ENCODE results near the gene SLC22A15. TPM values are rescaled to one million over a fixed set of nuclear protein-coding genes. Genes with fewer than 3 reads are reported as not detected.
"Not testable (repeated sequence)": the region's sequence is repeated elsewhere in the genome, so short reads cannot be mapped to it uniquely, and the experiment has no call there.

SLC22A15 gene
- polyA plus RNA-seq (ENCODE audit: insufficient read length in 12 of 12) = 1 to 10 TPM in 2 of 12 donors, under 1 TPM in 8, not detected in 2; 0.25 to 2.4 (median 0.71) TPM
- long read RNA-seq, donor 1 = 0 reads
- long read RNA-seq, donor 2, full-length matches to known transcripts = 1 of 1 reads
- long read RNA-seq, donor 2, partial matches to known transcripts = 0 of 1 reads
- long read RNA-seq, donor 2, other reads (novel, unspliced or antisense) = 0 of 1 reads
- long read RNA-seq, donor 3 = 0 reads
- long read RNA-seq, donor 4 = 0 reads
- long read RNA-seq, donor 5 = 0 reads
- long read RNA-seq, donor 6 = 0 reads
- long read RNA-seq, donor 7 = 0 reads
- long read RNA-seq, donor 8 = 0 reads
- long read RNA-seq, donor 9 = 0 reads
- long read RNA-seq, donor 10 = 0 reads
- long read RNA-seq, donor 11 = 0 reads

- DNase-seq = peak; percentile 30
These were observed at the start of gene SLC22A15 for GRCh38 chr1:115976062-115976920. TSS of gene SLC22A15 (plus strand) at chr1:115976513. CDS start at chr1:115976628, 115 bp downstream.

- DNase-seq = no peak
These were observed 48.3 kb upstream of the SLC22A15 start for GRCh38 chr1:115927971-115928370.

DNA sequence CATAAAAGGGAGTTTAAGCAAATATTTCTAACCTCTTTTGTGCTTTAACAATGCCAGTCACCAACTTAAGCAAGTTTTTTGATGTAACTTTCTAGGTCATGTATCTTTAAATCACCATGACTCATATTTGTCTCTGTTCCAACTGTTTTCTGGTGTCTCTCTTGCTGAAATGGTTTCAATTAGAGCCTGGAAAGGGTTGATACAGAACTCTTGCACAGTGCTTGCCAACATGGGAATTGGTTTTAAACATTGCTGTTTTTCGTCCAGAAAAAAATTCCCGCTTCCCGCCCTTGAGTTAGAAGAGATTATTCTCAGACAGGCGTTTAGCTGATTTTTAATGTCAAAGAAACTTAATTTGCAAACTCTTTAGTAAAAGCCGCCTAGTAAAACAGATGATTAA lies 46.4 kb upstream of the SLC22A15 start:
- DNase-seq = peak; percentile 53

DNA sequence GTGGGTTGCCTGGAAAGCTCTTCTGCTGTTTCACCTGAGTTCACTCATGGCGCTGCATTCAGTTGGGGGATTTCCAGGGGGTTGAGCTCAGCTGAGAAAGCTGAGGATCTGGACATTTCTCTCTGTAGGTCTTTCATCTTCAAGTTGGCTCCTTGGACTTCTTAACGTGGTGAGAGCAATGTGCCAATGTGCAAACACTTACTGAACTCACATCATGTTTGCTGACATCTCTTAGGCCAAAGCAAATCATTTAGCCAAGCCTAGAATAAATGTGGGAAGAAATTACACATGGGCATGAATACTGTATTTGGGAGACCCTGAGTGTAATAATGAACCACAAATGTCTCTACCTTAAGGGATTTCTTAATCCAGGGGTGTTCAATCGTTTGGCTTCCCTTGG lies 42.7 kb upstream of the SLC22A15 start:
- DNase-seq = no peak

GRCh38 chr1:115939455-115939854 lies 36.9 kb upstream of the SLC22A15 start:
- no peak for DNase-seq

- no peak for DNase-seq
These were observed 30.2 kb upstream of the SLC22A15 start for GRCh38 chr1:115946116-115946515.

DNA sequence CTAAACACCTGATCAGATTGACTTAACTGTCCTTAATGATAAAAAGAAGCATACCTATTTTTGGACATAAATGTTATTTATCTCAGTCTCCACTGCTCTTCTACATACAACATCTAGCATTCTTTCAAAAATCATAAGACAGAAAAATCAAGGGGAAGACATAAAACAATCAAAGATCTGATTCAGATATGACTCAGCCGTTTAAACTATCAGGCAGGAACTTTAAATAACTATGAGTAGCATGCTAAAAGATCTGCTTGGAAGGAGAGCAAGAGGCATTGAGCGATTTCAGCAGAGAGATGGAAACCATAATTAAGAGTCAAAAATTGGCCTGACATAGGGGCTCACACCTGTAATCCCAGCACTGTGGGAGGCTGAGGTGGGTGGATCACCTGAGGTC lies 27.2 kb upstream of the SLC22A15 start:
- no peak for DNase-seq

GRCh38 chr1:115951560-115951959 lies 24.8 kb upstream of the SLC22A15 start:
- DNase-seq = no peak

DNA sequence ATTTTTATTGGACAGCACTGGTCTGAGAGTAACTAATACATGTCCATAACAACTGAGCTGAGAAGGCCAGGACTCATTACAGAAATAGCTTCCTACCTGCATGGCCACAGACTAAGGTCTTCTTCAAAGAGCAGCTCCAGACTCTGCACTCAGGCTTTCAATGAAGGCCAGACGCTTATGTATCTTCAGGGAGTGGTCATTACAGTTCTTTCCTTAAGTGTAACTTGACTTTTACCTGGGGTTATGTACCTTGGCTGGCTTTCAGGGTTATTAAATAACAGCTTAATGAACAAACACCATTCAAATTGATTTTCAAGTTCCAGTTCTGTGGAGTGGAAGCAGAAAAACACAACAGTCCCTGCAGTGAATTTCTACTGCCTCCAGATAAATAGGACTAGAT lies 23.8 kb upstream of the SLC22A15 start:
- no peak for DNase-seq

DNA sequence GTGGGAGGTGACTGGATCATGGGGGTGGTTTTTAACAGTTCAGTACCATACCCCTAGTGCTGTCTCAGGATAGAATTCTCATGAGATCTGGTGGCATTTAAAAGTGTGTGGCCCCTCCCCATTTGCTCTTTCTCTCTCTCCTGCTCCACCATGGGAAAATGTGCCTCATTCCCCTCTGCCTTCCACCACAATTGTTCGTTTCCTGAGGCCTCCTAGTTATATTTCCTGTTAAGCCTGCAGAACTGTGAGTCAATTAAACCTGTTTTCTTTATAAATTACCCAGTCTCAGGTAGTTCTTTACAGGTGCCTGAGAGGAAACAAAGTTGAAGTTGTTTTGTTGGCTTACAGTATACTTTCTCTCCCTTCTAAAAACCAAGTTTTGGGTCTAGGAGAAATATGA lies 23.1 kb upstream of the SLC22A15 start:
- no peak for DNase-seq

DNA sequence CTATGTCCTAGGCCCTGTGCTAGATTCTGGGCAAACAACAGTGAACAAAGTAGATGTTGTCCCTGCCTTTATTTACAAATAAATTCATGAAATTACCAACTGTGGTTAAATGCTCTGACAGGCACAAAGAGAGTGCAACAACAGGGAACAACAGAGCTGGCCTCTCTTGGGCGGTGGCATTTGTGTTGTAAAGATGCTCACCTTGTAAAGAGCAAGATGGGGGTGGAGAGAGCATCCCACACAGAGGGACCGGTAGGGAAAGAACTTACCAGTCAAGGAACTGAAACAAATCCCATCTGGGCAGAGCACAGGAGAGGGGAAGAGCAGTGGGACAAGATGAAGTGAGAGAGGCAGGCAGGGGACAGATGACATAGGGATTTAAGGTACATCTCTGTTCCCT lies 21.6 kb upstream of the SLC22A15 start:
- DNase-seq = no peak

- DNase-seq = no peak
These were observed 21.1 kb upstream of the SLC22A15 start for GRCh38 chr1:115955228-115955627.

DNA sequence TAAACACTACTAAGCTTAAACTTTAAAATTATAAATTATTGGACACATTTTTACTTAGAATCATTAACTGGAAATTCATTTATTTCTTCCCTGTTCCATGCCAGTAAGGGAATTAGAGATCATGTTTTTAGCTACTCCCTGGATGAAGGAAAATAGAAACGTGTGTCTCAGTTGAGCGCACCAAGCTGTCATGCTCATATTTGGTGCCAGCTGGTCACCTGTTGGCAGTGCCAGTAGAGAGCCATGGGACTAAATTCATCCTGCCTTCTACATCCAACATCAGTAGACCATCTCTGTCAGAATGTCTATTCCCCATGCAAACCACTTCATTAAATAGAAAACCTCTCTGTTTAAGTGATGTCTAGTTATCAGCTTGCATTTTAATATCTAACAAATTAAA lies 17.4 kb upstream of the SLC22A15 start:
- no peak for DNase-seq

GRCh38 chr1:115969509-115969908 lies 6.8 kb upstream of the SLC22A15 start:
- DNase-seq = no peak

- DNase-seq = not testable (repeated sequence)
These were observed 4.5 kb upstream of the SLC22A15 start for GRCh38 chr1:115971778-115972177.

DNA sequence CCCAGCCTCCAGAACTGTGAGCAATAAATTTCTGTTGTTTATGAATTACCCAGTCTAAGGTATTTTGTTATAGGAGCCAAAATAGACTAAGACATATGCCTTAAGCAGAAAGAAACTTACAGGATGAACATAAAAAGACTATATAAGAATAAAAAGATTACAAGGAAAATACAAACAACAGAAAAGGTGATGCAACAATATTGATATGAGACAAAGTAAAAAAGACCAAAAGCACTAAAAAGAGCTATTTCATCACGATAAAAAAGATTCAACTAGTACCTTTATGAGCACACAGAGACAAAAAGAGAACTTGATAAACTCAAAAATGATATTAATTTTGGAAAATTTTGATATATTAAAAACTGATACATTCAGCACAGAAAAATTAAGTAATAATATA lies 3.2 kb upstream of the SLC22A15 start:
- DNase-seq = no peak

DNA sequence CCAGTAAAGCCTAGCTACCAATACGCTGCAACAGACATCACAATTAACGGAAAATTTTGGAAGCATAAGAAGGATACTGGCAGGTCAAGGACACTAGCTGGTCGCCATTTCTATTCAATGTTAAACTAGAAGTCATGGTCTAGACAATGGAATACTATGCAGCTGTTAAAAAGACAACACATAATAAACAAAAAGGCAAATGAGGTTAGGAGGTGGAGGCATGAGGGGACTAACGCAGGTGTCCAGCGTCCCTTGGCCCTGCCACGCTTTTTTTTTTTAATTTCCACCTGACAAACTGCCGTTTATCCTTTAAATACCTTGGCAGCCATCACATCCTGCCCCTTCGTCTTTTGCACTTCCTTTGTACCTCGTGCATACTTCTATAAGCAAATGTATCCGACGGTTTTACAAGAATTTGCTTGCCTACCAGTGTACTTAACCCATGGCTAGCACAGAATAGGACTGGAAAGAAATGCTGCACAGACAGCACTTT lies 698 bp upstream of the SLC22A15 start:
- DNase-seq = no peak

DNA sequence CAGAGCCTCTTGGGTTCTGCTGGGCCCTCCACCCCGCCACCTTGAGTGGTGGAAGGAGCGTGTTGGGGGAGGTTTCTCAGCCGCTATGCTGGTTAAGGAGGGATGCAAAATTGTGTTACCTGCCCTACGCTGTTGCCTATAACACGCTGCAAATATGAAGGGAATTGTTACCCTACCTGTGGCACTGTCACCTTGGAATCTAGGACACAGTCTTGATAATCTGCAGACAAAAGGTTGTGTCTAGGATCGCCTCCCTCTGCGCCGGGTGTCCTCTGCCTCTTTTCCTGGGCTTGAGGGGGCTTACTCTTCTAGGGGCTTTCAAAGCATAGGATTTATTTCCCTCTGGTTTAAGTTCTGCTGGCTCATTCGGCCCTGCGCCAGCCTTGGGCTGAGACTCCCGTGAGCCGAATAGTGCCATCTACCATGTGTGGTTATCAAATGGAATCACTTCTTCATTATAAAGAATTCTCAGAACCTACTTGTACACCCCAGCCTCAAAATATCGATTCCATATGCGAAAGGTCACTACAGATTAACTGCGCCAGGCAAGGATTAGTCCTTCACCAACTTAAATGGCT lies 697 bp downstream of the SLC22A15 start:
- no peak for DNase-seq

DNA sequence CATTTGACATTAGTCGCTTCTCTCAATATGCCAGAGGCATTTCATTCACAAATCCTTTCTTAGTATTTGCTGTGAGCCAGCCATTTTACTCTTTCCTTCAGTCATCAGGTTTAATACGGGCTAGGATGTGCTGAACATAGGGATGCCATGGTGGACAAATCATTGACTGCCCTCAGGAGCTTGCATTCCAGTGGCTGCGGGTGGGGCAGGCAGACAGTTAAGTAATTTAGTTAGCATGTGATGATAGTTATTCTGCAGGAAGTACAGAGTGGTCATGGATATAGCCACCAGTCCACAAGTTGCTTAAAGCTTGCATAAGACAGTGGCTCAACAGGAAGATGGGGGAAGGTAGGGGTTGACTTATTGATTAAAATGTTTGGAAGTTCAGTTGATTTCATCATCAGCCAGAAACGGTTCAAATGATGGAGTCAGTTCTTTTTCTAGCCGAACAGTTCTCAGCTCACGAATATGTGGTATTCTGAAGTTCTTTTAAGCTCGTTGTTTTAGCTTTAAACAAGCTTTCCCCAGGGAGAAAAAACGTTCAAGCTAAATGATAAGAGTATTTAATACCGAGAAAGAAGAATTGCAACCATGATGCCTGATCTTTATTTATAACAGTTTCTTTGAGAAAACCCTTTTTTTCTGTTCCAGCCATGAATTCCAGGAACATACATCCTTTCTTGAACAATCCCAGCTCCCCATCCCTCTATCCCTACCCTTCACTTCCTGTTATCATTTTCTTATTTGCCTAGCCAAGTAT lies 1.4 kb downstream of the SLC22A15 start:
- DNase-seq = no peak

DNA sequence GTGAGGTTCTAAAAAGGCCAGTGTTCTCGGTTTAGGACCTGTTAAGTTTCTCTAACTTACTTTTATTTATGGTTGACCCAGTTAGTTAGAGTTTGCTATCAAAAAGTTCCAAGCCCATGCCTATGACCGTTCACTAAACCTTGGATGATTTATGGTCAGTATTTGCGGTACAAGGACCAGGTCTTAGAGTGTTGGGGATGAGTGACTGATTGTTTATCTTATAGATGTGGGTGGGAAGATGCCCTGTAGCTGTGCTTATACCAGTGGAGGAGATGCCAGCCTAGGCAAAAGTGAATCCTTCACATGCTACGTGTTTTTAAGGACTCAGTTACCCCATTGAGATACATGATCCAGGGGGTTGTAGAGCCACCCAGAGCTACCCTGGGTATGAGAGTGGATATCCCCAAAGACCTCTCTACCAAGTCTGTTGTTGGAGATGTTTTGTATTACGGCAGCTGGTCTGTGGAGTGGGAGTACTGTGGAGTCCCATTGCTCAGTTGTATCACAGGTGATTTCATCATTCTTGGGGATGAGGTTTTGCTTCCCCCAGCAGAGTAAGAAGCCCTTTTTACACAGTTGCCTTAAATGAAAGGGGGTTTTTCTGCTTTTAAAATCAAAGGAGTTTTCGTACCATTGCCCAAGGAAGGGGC lies 2.1 kb downstream of the SLC22A15 start:
- DNase-seq = no peak

DNA sequence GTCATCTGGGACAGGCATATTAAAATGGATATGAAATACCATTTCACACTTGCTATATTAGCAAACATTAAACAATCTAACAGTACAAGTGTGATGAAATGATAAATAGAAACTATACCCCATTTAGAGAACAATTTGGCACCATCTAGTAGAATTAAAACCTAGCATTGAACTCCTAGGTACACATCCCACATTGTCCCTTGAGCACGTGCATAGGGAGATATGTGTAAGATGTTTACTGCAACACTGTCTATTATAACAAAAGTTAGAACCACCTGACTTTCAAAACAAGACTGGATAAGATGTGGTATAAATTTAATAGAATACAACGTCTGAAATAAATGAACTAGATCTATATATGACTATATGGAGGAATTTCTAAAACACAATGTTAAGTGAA lies 3.8 kb downstream of the SLC22A15 start:
- no peak for DNase-seq
